ENCODE data around the gene MSL1.

The MSL1 gene

GRCh38 chr17:40174514-40174913 lies 52.7 kb downstream of the MSL1 start:
- no peak for DNase-seq (ENCODE audit: low read depth, low spot score)

GRCh38 chr17:40175928-40176753 lies 54.4 kb downstream of the MSL1 start:
- DNase-seq (ENCODE audit: low read depth, low spot score): no peak

- no peak for DNase-seq (ENCODE audit: low read depth, low spot score)
Measured at GRCh38 chr17:40176754-40177110, 55.0 kb downstream of the MSL1 start.

GRCh38 chr17:40177275-40177874 lies 55.6 kb downstream of the MSL1 start, which contains the start of gene RAPGEFL1:
Gene RAPGEFL1, plus strand, starts transcription at chr17:40177470. Its CDS starts 392 bp downstream, at chr17:40177862.
- no peak for DNase-seq (ENCODE audit: low read depth, low spot score)

- DNase-seq (ENCODE audit: low read depth, low spot score): no peak
Measured at GRCh38 chr17:40178021-40178601, 56.3 kb downstream of the MSL1 start.

GRCh38 chr17:40178660-40179059 lies 56.9 kb downstream of the MSL1 start:
- no peak for DNase-seq (ENCODE audit: low read depth, low spot score)

GRCh38 chr17:40179923-40180659 lies 58.3 kb downstream of the MSL1 start:
- peak; percentile 45 for DNase-seq (ENCODE audit: low read depth, low spot score)

- no peak for DNase-seq (ENCODE audit: low read depth, low spot score)
Measured at GRCh38 chr17:40180694-40181093, 58.9 kb downstream of the MSL1 start.

GRCh38 chr17:40181205-40181604 lies 59.4 kb downstream of the MSL1 start:
- DNase-seq (ENCODE audit: low read depth, low spot score): no peak

GRCh38 chr17:40182606-40183005 lies 60.8 kb downstream of the MSL1 start:
- DNase-seq (ENCODE audit: low read depth, low spot score): no peak
